ENCODE results near the gene RPS10.

DNA sequence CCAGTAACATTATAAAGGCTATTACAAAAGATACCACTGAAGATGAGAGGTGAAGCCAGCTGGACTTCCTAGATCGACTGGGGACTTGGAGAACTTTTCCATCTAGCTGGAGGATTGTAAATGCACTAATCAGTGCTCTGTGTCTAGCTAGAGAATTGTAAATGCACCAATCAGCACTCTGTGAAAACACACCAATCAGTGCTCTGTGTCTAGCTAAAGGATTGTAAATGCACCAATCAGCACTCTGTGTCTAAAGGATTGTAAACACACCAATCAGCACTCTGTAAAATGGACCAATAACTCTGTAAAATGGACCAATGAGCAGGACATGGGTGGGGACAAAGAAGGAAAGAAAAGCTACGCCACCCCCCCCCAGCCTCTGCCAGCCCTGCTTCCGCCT is 13.6 kb upstream of the RPS10 start:
- no peak for TF ChIP-seq EZH2 (IDR thresholded peaks at IDR 0.05; ENCODE audit: borderline replicate concordance, low read depth, low read length, poor library complexity, severe bottlenecking)
- TF ChIP-seq, protein P1, sequence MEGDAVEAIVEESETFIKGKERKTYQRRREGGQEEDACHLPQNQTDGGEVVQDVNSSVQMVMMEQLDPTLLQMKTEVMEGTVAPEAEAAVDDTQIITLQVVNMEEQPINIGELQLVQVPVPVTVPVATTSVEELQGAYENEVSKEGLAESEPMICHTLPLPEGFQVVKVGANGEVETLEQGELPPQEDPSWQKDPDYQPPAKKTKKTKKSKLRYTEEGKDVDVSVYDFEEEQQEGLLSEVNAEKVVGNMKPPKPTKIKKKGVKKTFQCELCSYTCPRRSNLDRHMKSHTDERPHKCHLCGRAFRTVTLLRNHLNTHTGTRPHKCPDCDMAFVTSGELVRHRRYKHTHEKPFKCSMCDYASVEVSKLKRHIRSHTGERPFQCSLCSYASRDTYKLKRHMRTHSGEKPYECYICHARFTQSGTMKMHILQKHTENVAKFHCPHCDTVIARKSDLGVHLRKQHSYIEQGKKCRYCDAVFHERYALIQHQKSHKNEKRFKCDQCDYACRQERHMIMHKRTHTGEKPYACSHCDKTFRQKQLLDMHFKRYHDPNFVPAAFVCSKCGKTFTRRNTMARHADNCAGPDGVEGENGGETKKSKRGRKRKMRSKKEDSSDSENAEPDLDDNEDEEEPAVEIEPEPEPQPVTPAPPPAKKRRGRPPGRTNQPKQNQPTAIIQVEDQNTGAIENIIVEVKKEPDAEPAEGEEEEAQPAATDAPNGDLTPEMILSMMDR (conservative IDR thresholded peaks at IDR 0.05; ENCODE audit: low read depth, low read length), result no peak

Data from A673 (cell line).